GM23248 (cell line): ENCODE measurements around the gene IFNL1. TPM values are rescaled to one million over a fixed set of nuclear protein-coding genes. Genes with fewer than 3 reads are reported as not detected.
A peak's percentile ranks its signal among the peaks of the same experiment; 100 is the strongest.

ENCODE experiments used
- DNase-seq: peaks from one replicate; pipeline ENCODE4 v3.0.0-alpha.2; 2015
- H2AFZ ChIP-seq: fragments of 200-600 bp; sonication (generic); 2 replicates; pipeline ENCODE4 v1.6.1; 2016; ENCODE audit warnings: antibody characterized with exemption
- H3F3A ChIP-seq: fragments of 200-600 bp; sonication (generic); 2 replicates; pipeline ENCODE4 v1.6.1; 2016; ENCODE audit warnings: mild to moderate bottlenecking, antibody characterized with exemption, mixed run types; ENCODE audit not compliant: insufficient read depth
- H3K27ac ChIP-seq: fragments of 200-600 bp; sonication (generic); 2 replicates; pipeline ENCODE4 v1.5.1; 2016; ENCODE audit warnings: mild to moderate bottlenecking
- H3K27me3 ChIP-seq: fragments of 200-600 bp; sonication (generic); replicated peaks from 2 replicates; pipeline ENCODE4 v1.6.1; 2016; ENCODE audit warnings: mild to moderate bottlenecking; ENCODE audit not compliant: insufficient read depth
- H3K36me3 ChIP-seq: fragments of 200-600 bp; sonication (generic); 2 replicates; pipeline ENCODE4 v1.6.1; 2016; ENCODE audit warnings: low read depth, mild to moderate bottlenecking
- H3K4me1 ChIP-seq: fragments of 200-600 bp; sonication (generic); 2 replicates; pipeline ENCODE4 v1.6.1; 2016; ENCODE audit warnings: mild to moderate bottlenecking; ENCODE audit not compliant: insufficient read depth
- H3K4me2 ChIP-seq: fragments of 200-600 bp; sonication (generic); one replicate; pipeline ENCODE4 v1.6.1; 2016; ENCODE audit warnings: mild to moderate bottlenecking; ENCODE audit not compliant: unreplicated experiment
- H3K4me3 ChIP-seq: fragments of 200-600 bp; sonication (generic); 2 replicates; pipeline ENCODE4 v1.5.1; 2016; ENCODE audit warnings: mild to moderate bottlenecking
- H3K79me2 ChIP-seq: fragments of 200-600 bp; sonication (generic); 2 replicates; pipeline ENCODE4 v1.6.1; 2016; ENCODE audit warnings: mild to moderate bottlenecking; ENCODE audit not compliant: insufficient read depth
- H3K9ac ChIP-seq: fragments of 200-600 bp; sonication (generic); 2 replicates; pipeline ENCODE4 v1.6.1; 2016; ENCODE audit warnings: mild to moderate bottlenecking
- H3K9me2 ChIP-seq: fragments of 200-600 bp; sonication (generic); 2 replicates; pipeline ENCODE4 v1.6.1; 2016; ENCODE audit warnings: mixed run types, mild to moderate bottlenecking, moderate library complexity; ENCODE audit not compliant: insufficient read depth
- H3K9me3 ChIP-seq: fragments of 200-600 bp; sonication (generic); one replicate; pipeline ENCODE4 v1.6.1; 2017; ENCODE audit warnings: low read depth
- H4K20me1 ChIP-seq: fragments of 200-600 bp; sonication (generic); 2 replicates; pipeline ENCODE4 v1.6.0; 2016; ENCODE audit not compliant: insufficient read depth
- EZH2 ChIP-seq: fragments of 200-600 bp; sonication (generic); IDR thresholded peaks from 2 replicates; pipeline ENCODE4 v1.6.1; 2018; ENCODE audit warnings: antibody characterized with exemption, mild to moderate bottlenecking; ENCODE audit not compliant: insufficient read depth, poor library complexity, severe bottlenecking
- EZH2phosphoT487 ChIP-seq: fragments of 200-600 bp; sonication (generic); IDR thresholded peaks from 2 replicates; pipeline ENCODE4 v1.6.1; 2018; ENCODE audit warnings: antibody characterized with exemption, moderate library complexity, mild to moderate bottlenecking, low read depth; ENCODE audit not compliant: insufficient read depth
- WGBS, 2 experiments: methylation state at CpG; one replicate each; pipeline ENCODE4 v1.1.6; 2015 to 2017; ENCODE audit warnings: low lambda C conversion rate in 2 of 2, low coverage in 1 of 2; ENCODE audit errors: missing lambda C conversion rate in 2 of 2; 5-methylcytosine and 5-hydroxymethylcytosine counted together
- in situ Hi-C: fragments of 300-500 bp; cut with MboI; formaldehyde crosslinking; loops from 2 replicates; pipeline ENCODE4 v1.15.0; 2020
- polyA plus RNA-seq: library from polyadenylated mRNA; unstranded; fragments of >200 nt; fragmentation: Nextera tagmentation; extraction: Ambion mirVana; gene quantifications from 2 replicates; pipeline ENCODE4 v1.2.1, GENCODE V29; 2016
- total RNA-seq: library from RNA; depleted of rRNA; stranded (reverse); fragments of >200 nt; shearing (Covaris generic); gene quantifications from 2 replicates; pipeline ENCODE4 v1.2.3, GENCODE V29; 2014

Gene IFNL1
- total and polyA plus RNA-seq, 2 experiments from 2014 or later: not detected

DNA sequence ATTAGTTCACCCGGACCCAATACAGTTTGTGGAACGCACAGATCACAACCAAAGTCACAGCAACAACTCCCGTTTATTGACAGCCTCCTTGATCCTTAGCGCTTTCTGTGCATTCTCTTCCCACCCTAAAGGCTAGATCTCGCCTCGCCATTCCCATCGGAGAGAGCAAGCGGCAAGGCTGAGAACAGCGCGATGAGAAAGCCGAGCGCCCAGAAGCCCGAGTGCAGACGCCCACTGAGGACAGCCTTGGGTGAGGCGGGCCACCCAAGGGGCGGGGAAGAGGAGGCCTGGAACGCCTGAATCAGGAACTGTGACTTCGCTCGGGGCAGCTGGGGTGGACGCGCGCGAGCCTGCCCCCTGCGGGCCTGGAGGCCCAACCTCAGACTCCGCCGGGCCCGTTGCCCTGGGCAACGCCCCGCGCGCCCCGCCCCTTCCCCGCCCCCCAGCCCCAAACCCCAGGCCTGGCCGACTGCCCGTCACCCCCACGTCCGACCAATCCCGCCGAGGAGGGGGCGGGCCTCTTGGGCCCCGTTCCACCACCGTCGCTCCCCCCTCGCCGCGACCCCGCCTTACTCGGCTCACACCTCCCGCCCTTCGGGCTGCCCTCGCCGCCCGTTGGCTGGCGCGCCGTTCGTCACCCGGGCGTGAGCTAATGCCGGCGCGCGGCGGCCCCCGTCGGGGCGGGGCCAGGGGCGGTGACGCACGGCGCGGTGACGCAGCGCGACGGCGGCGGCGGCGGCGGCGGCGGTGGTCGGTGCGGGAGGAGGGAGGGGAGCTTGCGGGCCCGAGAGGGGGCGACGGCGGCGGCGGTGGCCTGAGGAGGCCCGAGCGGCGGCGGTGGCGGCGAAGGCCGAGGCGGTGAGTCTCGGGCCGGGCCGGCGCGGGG, 45.8 kb downstream of the IFNL1 start, which contains the start of gene SAMD4B:
TSS of gene SAMD4B (plus strand) at position 703 of the 886 bp plus-strand sequence. CDS start 14,473 bp downstream, outside the sequence.
- WGBS, 2 experiments: 1% methylated on average over 30 to 90 of the region's 105 CpGs
- Histone ChIP-seq H3K27ac (peak within 1 kb of the TSS; percentile 75), H3K4me1 (peaks cover 40% of the 10 kb centered on the region), H3F3A (peaks cover 28% of the 10 kb centered on the region), H3K9me2 (no peaks in the 10 kb centered on the region), H3K27me3 (no peaks in the 10 kb centered on the region), H2AFZ (peak within 1 kb of the TSS; percentile 97), H3K9me3 (no peaks in the 10 kb centered on the region), H3K36me3 (peaks cover 4% of the 10 kb centered on the region; the same call in 1 of the 2 replicates), H3K4me2 (peak within 1 kb of the TSS; percentile 88), H4K20me1 (no peaks in the 10 kb centered on the region), H3K79me2 (peaks cover 57% of the 10 kb centered on the region), H3K9ac (peak within 1 kb of the TSS; percentile 99), H3K4me3 (peak within 1 kb of the TSS; percentile 95)
- in situ Hi-C loops: no loop called here
- DNase-seq: peak; percentile 99
- TF ChIP-seq EZH2 (no peak), EZH2phosphoT487 (no peak)

DNA sequence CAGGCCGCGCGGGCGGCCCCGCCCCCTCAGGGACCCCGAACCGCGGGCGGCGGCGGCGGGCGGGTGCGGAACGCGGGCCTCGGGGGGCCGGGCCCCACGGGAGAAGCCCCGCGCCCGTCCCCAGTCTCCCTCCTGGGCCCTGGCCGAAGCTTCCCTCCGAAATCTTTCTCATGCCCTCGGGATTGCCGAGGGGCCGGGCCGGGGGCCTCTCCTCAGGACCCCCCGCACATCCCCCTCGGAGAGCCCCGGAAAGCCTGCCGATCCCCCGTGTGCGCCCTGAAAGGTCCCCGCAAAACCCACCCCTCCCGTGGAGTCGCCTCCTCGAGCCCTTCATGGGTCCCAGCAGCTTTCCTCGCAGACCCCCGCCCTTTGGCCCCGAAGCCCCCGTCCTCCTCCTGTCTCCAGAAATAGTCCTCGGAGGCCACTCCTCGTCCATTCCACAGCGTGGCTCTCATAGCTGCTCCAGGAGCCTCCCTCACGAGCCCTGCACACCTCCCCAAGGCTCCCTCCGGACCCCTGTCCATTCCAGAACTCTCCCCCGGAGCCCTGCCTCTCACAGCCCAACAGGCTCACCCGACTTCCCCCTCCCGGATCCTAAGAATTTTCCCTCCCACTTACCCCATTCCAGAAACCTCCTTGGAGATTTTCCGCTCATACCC, 46.6 kb downstream of the IFNL1 start:
- in situ Hi-C loops: no loop called here
- Histone ChIP-seq H4K20me1 (0 out of 2 replicates have a peak, but pooled peaks cover 4% of the 10 kb centered on the region), H3F3A (peaks cover 36% of the 10 kb centered on the region), H3K27me3 (no peaks in the 10 kb centered on the region), H3K27ac (peak overlapping the region; percentile 45), H3K9ac (peak overlapping the region; percentile 99), H3K79me2 (peaks cover 65% of the 10 kb centered on the region), H3K9me2 (no peaks in the 10 kb centered on the region), H3K9me3 (no peaks in the 10 kb centered on the region), H3K36me3 (peaks cover 4% of the 10 kb centered on the region; the same call in 1 of the 2 replicates), H3K4me2 (peak overlapping the region; percentile 88), H3K4me3 (peak overlapping the region; percentile 95), H2AFZ (no peak overlapping the region), H3K4me1 (peaks cover 48% of the 10 kb centered on the region)
- DNase-seq: peak; percentile 69
- 1 to 3% methylated on average over 21 to 27 of the region's 51 CpGs for WGBS, 2 experiments
- TF ChIP-seq EZH2: no peak
- no peak for TF ChIP-seq EZH2phosphoT487

DNA sequence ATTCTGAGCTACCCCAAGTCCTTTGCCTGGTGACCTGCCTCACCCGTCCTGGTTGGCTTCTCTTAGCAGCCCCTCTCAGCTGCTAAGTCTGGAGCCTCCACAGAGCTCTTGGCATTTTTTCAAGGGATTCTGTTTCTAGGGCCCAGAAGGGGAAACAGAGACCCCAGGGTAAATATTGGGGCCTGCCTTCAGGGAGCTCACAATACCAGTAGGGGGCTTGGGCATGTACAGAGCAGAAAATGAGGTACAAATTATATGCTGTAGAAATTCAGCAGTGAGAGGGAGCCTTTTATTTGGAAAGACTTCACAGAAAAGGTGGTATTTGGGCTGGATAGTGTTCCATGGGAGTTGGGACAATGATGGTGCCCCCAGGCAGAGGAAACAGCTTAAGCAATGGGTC, 49.7 kb downstream of the IFNL1 start:
- H4K20me1 ChIP-seq: peaks cover 8% of the 10 kb centered on the region; the same call in 1 of the 2 replicates
- H3K4me1 ChIP-seq: peaks cover 48% of the 10 kb centered on the region
- peak overlapping the region; percentile 70 for H3K27ac ChIP-seq
- no peaks in the 10 kb centered on the region for H3K9me3 ChIP-seq
- H3K4me3 ChIP-seq: no peak overlapping the region
- no peak overlapping the region for H3K9ac ChIP-seq
- no peaks in the 10 kb centered on the region for H3K9me2 ChIP-seq
- peaks cover 8% of the 10 kb centered on the region; the same call in 1 of the 2 replicates for H3K36me3 ChIP-seq
- peaks cover 85% of the 10 kb centered on the region for H3K79me2 ChIP-seq
- H3K27me3 ChIP-seq: no peaks in the 10 kb centered on the region
- in situ Hi-C loops: no loop called here
- H2AFZ ChIP-seq: no peak overlapping the region
- TF ChIP-seq EZH2 (no peak), EZH2phosphoT487 (no peak)
- WGBS, 2 experiments: 100% methylated on average over 1 of the region's 1 CpG
- DNase-seq: no peak
- H3F3A ChIP-seq: peaks cover 39% of the 10 kb centered on the region
- H3K4me2 ChIP-seq: no peak overlapping the region
